HG03095 (cell line): ENCODE data around the gene SGSM1.
"Not testable (repeated sequence)": the region's sequence is repeated elsewhere in the genome, so short reads cannot be mapped to it uniquely, and the experiment has no call there.

ENCODE experiments used
- ATAC-seq: cut with Tn5 transposase; IDR thresholded peaks from one replicate; pipeline ENCODE4 v1.9.1; 2021; ENCODE audit warnings: moderate library complexity; ENCODE audit not compliant: unreplicated experiment

Gene SGSM1

GRCh38 chr22:24887260-24887659 lies 81.2 kb downstream of the SGSM1 start:
- no peak for ATAC-seq

- no peak for ATAC-seq
These were observed 87.5 kb downstream of the SGSM1 start for GRCh38 chr22:24893341-24894070.

GRCh38 chr22:24894220-24894975 lies 88.4 kb downstream of the SGSM1 start:
- ATAC-seq: no peak

GRCh38 chr22:24894998-24895397 lies 89.0 kb downstream of the SGSM1 start:
- no peak for ATAC-seq

- ATAC-seq: no peak
These were observed 95.4 kb downstream of the SGSM1 start for GRCh38 chr22:24901448-24901847.

- no peak for ATAC-seq
These were observed 99.9 kb downstream of the SGSM1 start for GRCh38 chr22:24905909-24906308.

GRCh38 chr22:24907101-24907500 lies 101.1 kb downstream of the SGSM1 start:
- ATAC-seq: not testable (repeated sequence)

GRCh38 chr22:24920029-24920428 lies 114.0 kb downstream of the SGSM1 start:
- ATAC-seq: no peak

- ATAC-seq: no peak
These were observed 119.8 kb downstream of the SGSM1 start for GRCh38 chr22:24925586-24926427.

- ATAC-seq: no peak
These were observed 120.4 kb downstream of the SGSM1 start for GRCh38 chr22:24926428-24926725.

GRCh38 chr22:24926849-24927579 lies 121.0 kb downstream of the SGSM1 start:
- no peak for ATAC-seq

- no peak for ATAC-seq
These were observed 122.3 kb downstream of the SGSM1 start for GRCh38 chr22:24928322-24928721.

GRCh38 chr22:24930678-24931077 lies 124.7 kb downstream of the SGSM1 start:
- no peak for ATAC-seq

- no peak for ATAC-seq
These were observed 129.9 kb downstream of the SGSM1 start for GRCh38 chr22:24935771-24936483.

- no peak for ATAC-seq
These were observed 131.1 kb downstream of the SGSM1 start for GRCh38 chr22:24937114-24937513.

GRCh38 chr22:24938741-24939341 lies 132.8 kb downstream of the SGSM1 start:
- no peak for ATAC-seq

GRCh38 chr22:24942301-24942700 lies 136.3 kb downstream of the SGSM1 start:
- ATAC-seq: no peak

GRCh38 chr22:24944217-24944937 lies 138.4 kb downstream of the SGSM1 start:
- no peak for ATAC-seq

GRCh38 chr22:24945430-24945829 lies 139.4 kb downstream of the SGSM1 start:
- ATAC-seq: no peak
